Keratinocyte (primary cell): Measurements from ENCODE around the gene TARBP2. TPM values are rescaled to one million over a fixed set of nuclear protein-coding genes. Genes with fewer than 3 reads are reported as not detected.

Experiments
- DNase-seq: peaks from one replicate; pipeline ENCODE4 v3.0.0-alpha.2; 2011; ENCODE audit warnings: low read depth, missing footprints, low spot score
- FAIRE-seq: peaks from 2 replicates; lab custom pipeline; 2011; peaks lifted over from hg19 to GRCh38; lab: Jason Lieb, UNC
- H2AFZ ChIP-seq: 2 replicates; pipeline ENCODE4 v1.6.0; 2012; ENCODE audit warnings: low read length, control low read depth, inconsistent platforms; ENCODE audit not compliant: control insufficient read depth
- H3K27ac ChIP-seq: 2 replicates; pipeline ENCODE4 v1.5.1; 2011; ENCODE audit warnings: low read length; ENCODE audit not compliant: control insufficient read depth, insufficient read depth
- H3K27me3 ChIP-seq: 3 replicates; pipeline ENCODE4 v1.6.0; 2011; ENCODE audit warnings: low read length; ENCODE audit not compliant: control insufficient read depth, insufficient read depth; ENCODE audit errors: extremely low read depth
- H3K36me3 ChIP-seq, 2 experiments: 2 replicates in 1 of 2; 3 replicates in 1 of 2; pipeline ENCODE4 v1.5.1; 2011; ENCODE audit warnings: low read length in 2 of 2, mild to moderate bottlenecking in 1 of 2; ENCODE audit not compliant: control insufficient read depth in 2 of 2, insufficient read depth in 2 of 2; ENCODE audit errors: extremely low read depth in 1 of 2
- H3K4me1 ChIP-seq: 3 replicates; pipeline ENCODE4 v1.5.1; 2011; ENCODE audit warnings: low read length; ENCODE audit not compliant: control insufficient read depth, insufficient read depth; ENCODE audit errors: extremely low read depth
- H3K4me2 ChIP-seq: 3 replicates; pipeline ENCODE4 v1.6.0; 2011; ENCODE audit warnings: low read depth, low read length; ENCODE audit not compliant: control insufficient read depth, insufficient read depth; ENCODE audit errors: extremely low read depth
- H3K4me3 ChIP-seq, 3 experiments: fragments of 200-600 bp in 1 of 3; sonication (generic) in 1 of 3; 2 replicates in 2 of 3; 3 replicates in 1 of 3; pipeline ENCODE4 v1.5.1; 2011 to 2016; ENCODE audit warnings: low read length in 3 of 3, mild to moderate bottlenecking in 3 of 3, control low read depth in 2 of 3, inconsistent platforms in 1 of 3, low read depth in 1 of 3, mixed read lengths in 1 of 3, mixed run types in 1 of 3, moderate library complexity in 1 of 3; ENCODE audit not compliant: control insufficient read depth in 2 of 3, insufficient read depth in 2 of 3; ENCODE audit errors: extremely low read depth in 1 of 3
- H3K79me2 ChIP-seq: 2 replicates; pipeline ENCODE4 v1.6.0; 2012; ENCODE audit warnings: low read length; ENCODE audit not compliant: control insufficient read depth, insufficient read depth
- H3K9ac ChIP-seq: 3 replicates; pipeline ENCODE4 v1.6.0; 2011; ENCODE audit warnings: low read length; ENCODE audit not compliant: control insufficient read depth, insufficient read depth; ENCODE audit errors: extremely low read depth
- H3K9me1 ChIP-seq: 3 replicates; pipeline ENCODE4 v1.6.0; 2011; ENCODE audit warnings: low read length; ENCODE audit not compliant: control insufficient read depth, insufficient read depth; ENCODE audit errors: extremely low read depth
- H3K9me3 ChIP-seq: 2 replicates; pipeline ENCODE4 v1.5.1; 2012; ENCODE audit warnings: low read depth, low read length; ENCODE audit not compliant: control insufficient read depth
- H4K20me1 ChIP-seq: 3 replicates; pipeline ENCODE4 v1.6.0; 2011; ENCODE audit warnings: low read length; ENCODE audit not compliant: control insufficient read depth, insufficient read depth; ENCODE audit errors: extremely low read depth
- CTCF ChIP-seq, 3 experiments: IDR thresholded peaks in 1 of 3; conservative IDR thresholded peaks in 1 of 3; optimal IDR thresholded peaks in 1 of 3; 2 replicates in 2 of 3; 3 replicates in 1 of 3; pipeline versions ENCODE3 to v1.5.1; 2011; ENCODE audit warnings: low read length in 3 of 3, mild to moderate bottlenecking in 3 of 3, moderate library complexity in 2 of 3, control low read depth in 1 of 3, inconsistent platforms in 1 of 3; ENCODE audit not compliant: insufficient read depth in 2 of 3; ENCODE audit errors: extremely low read depth in 1 of 3
- EZH2 ChIP-seq: IDR thresholded peaks from one replicate; pipeline ENCODE4 v1.6.1; 2012; ENCODE audit warnings: inconsistent platforms, mild to moderate bottlenecking, low read length, moderate library complexity
- dilution Hi-C: fragments of 300-500 bp; cut with MboI; formaldehyde crosslinking; loops from one replicate; pipeline ENCODE4 v1.7.0; 2020; ENCODE audit warnings: low sequenced_read_pairs; ENCODE audit not compliant: extremely low pct_ligation_motif_present
- polyA plus RNA-seq, 5 experiments: library from polyadenylated mRNA; depleted of rRNA in 3 of 5; stranded (reverse) in 3 of 5; stranded (forward) in 1 of 5; unstranded in 1 of 5; fragments of >200 nt; gene quantifications; 1 replicate in 1 of 5; 2 replicates in 3 of 5; 3 replicates in 1 of 5; pipeline versions ENCODE4 v1.2.1 to v1.2.3, GENCODE V29; 2011 to 2012; ENCODE audit warnings: missing spikeins in 2 of 5, low read depth in 1 of 5, low replicate concordance in 1 of 5

TARBP2 gene
- polyA plus RNA-seq, 1 donor (not counting 4 experiments of a cell fraction or from before 2014, with no cell fraction given), result 21.0 TPM

- H3K27me3 ChIP-seq, result no peaks in the 10 kb centered on the region
- no peak for DNase-seq
- H3K4me1 ChIP-seq, result peaks cover 14% of the 10 kb centered on the region
- peak overlapping the region; percentile 85 for H2AFZ ChIP-seq
- H3K79me2 ChIP-seq, result no peaks in the 10 kb centered on the region
- H3K9me1 ChIP-seq, result no peaks in the 10 kb centered on the region
- H3K4me2 ChIP-seq, result peak overlapping the region; percentile 95
- H3K9ac ChIP-seq, result peak overlapping the region; percentile 58
- peak overlapping the region; percentile 41 for H3K27ac ChIP-seq
- FAIRE-seq, result no peak
- peak overlapping the region; percentile 30 to 48 (median 46) for H3K4me3 ChIP-seq
- H3K36me3 ChIP-seq, result no peaks in the 10 kb centered on the region
- dilution Hi-C loops, result no loop called here
- no peaks in the 10 kb centered on the region for H4K20me1 ChIP-seq
- H3K9me3 ChIP-seq, result no peaks in the 10 kb centered on the region
- TF ChIP-seq CTCF (optimal IDR thresholded peaks at IDR 0.05 in 1 of 3, IDR thresholded peaks at IDR 0.05 in 1 of 3, conservative IDR thresholded peaks at IDR 0.05 in 1 of 3; ENCODE audit: extremely low read depth in 1 of 3, insufficient read depth in 2 of 3, low read length in 3 of 3) (no peak), EZH2 (no peak)
Measured at GRCh38 chr12:53493610-53494391, 7.3 kb upstream of the TARBP2 start.

- Histone ChIP-seq H3K9me3 (no peaks in the 10 kb centered on the region), H3K36me3 (no peaks in the 10 kb centered on the region), H3K4me2 (peak overlapping the region; percentile 7), H3K9ac (no peak overlapping the region), H4K20me1 (no peaks in the 10 kb centered on the region), H3K27ac (no peak overlapping the region), H3K79me2 (no peaks in the 10 kb centered on the region), H3K27me3 (no peaks in the 10 kb centered on the region), H3K9me1 (no peaks in the 10 kb centered on the region), H2AFZ (no peak overlapping the region), H3K4me3 (no peak overlapping the region), H3K4me1 (peaks cover 22% of the 10 kb centered on the region)
- no peak for FAIRE-seq
- TF ChIP-seq EZH2 (no peak), CTCF (optimal IDR thresholded peaks at IDR 0.05 in 1 of 3, IDR thresholded peaks at IDR 0.05 in 1 of 3, conservative IDR thresholded peaks at IDR 0.05 in 1 of 3; ENCODE audit: extremely low read depth in 1 of 3, insufficient read depth in 2 of 3, low read length in 3 of 3) (no peak)
- no peak for DNase-seq
- dilution Hi-C loops, result no loop called here
Measured at GRCh38 chr12:53495903-53496751, 5.0 kb upstream of the TARBP2 start.
